HepG2 (cell line): ENCODE measurements around the gene SMYD1. TPM values are rescaled to one million over a fixed set of nuclear protein-coding genes. Genes with fewer than 3 reads are reported as not detected.

Experiments used
- ELF4 ChIP-seq: sonication (generic); formaldehyde crosslinking; IDR thresholded peaks from 2 replicates; pipeline ENCODE4 v1.5.0; 2020; ENCODE audit warnings: missing genetic modification reagents, mild to moderate bottlenecking, moderate library complexity, borderline replicate concordance
- HOXA5 ChIP-seq: sonication (generic); formaldehyde crosslinking; IDR thresholded peaks from 2 replicates; pipeline ENCODE4 v1.4.0; 2020; ENCODE audit warnings: missing genetic modification reagents
- LRRFIP1 ChIP-seq: sonication (generic); formaldehyde crosslinking; conservative IDR thresholded peaks from 2 replicates; pipeline ENCODE4 v1.4.0; 2020; ENCODE audit warnings: missing genetic modification reagents
- SNAPC4 ChIP-seq: sonication (generic); formaldehyde crosslinking; IDR thresholded peaks from 2 replicates; pipeline ENCODE4 v1.4.0; 2020; ENCODE audit warnings: mild to moderate bottlenecking, missing genetic modification reagents
- THRA ChIP-seq: sonication (generic); formaldehyde crosslinking; IDR thresholded peaks from 2 replicates; pipeline ENCODE4 v1.4.0; 2020; ENCODE audit warnings: missing genetic modification reagents, borderline replicate concordance
- TMF1 ChIP-seq: sonication (generic); formaldehyde crosslinking; IDR thresholded peaks from 2 replicates; pipeline ENCODE4 v1.8.1; 2022; ENCODE audit warnings: low read depth, missing genetic modification reagents
- ZC3H4 ChIP-seq: sonication (generic); formaldehyde crosslinking; IDR thresholded peaks from 2 replicates; pipeline ENCODE4 v1.4.0; 2020; ENCODE audit warnings: missing genetic modification reagents, borderline replicate concordance
- ZFP36L2 ChIP-seq: sonication (generic); formaldehyde crosslinking; IDR thresholded peaks from 2 replicates; pipeline ENCODE4 v1.4.0; 2020; ENCODE audit warnings: missing genetic modification reagents
- ZNF142 ChIP-seq: sonication (generic); formaldehyde crosslinking; IDR thresholded peaks from 2 replicates; pipeline ENCODE4 v1.4.0; 2020; ENCODE audit warnings: missing genetic modification reagents
- ZNF432 ChIP-seq: sonication (generic); formaldehyde crosslinking; IDR thresholded peaks from 2 replicates; pipeline ENCODE4 v1.5.0; 2020; ENCODE audit warnings: missing genetic modification reagents, mild to moderate bottlenecking, borderline replicate concordance
- ZNF605 ChIP-seq: sonication (generic); formaldehyde crosslinking; IDR thresholded peaks from 2 replicates; pipeline ENCODE4 v1.8.0; 2022; ENCODE audit warnings: mild to moderate bottlenecking, missing genetic modification reagents
- ZNF670 ChIP-seq: sonication (generic); formaldehyde crosslinking; IDR thresholded peaks from 2 replicates; pipeline ENCODE4 v1.8.0; 2022; ENCODE audit warnings: mild to moderate bottlenecking, missing genetic modification reagents, borderline replicate concordance
- polyA plus RNA-seq, 8 experiments: library from polyadenylated mRNA; depleted of rRNA in 3 of 8; stranded (reverse) in 7 of 8; unstranded in 1 of 8; fragments of >200 nt; fragmentation: Illumina TruSeq in 4 of 8; extraction: Trizol in 4 of 8; gene quantifications; 2 replicates each; pipeline versions ENCODE4 v1.2.1 to v1.2.3, GENCODE V29; 2011 to 2016; ENCODE audit warnings: low read depth in 4 of 8, missing spikeins in 1 of 8, mixed read lengths in 1 of 8; ENCODE audit not compliant: insufficient read depth in 1 of 8
- total RNA-seq, 5 experiments: library from RNA; depleted of rRNA; stranded (reverse); fragments of >200 nt; fragmentation: Illumina TruSeq; extraction: Trizol; gene quantifications; 2 replicates each; pipeline ENCODE4 v1.2.3, GENCODE V29; 2016; ENCODE audit warnings: low read depth in 1 of 5

Gene SMYD1
- total and polyA plus RNA-seq, 2 of the 13 experiments (the other 11 are each of a cell fraction or from before 2014, with no cell fraction given) = not detected

- TF ChIP-seq ZNF432 (CRISPR knock-in tag) (no peak), TMF1 (CRISPR knock-in tag) (no peak), ZNF142 (peak; percentile 79), SNAPC4 (CRISPR knock-in tag) (no peak; the same call in 1 of the 2 replicates), THRA (CRISPR knock-in tag) (peak; percentile 67), ZFP36L2 (CRISPR knock-in tag) (no peak), ZNF605 (peak; percentile 66; the same call in 1 of the 2 replicates), ELF4 (CRISPR knock-in tag) (no peak), LRRFIP1 (CRISPR knock-in tag) (no peak), ZC3H4 (CRISPR knock-in tag) (peak; percentile 34; the same call in 1 of the 2 replicates), ZNF670 (peak; percentile 72; the same call in 1 of the 2 replicates), HOXA5 (peak; percentile 87)
Observed at GRCh38 chr2:88055371-88056128, 12.1 kb upstream of the SMYD1 start, which contains the start of gene KRCC1 (continued).
